Mesenchymal stem cell (in vitro differentiated cells and primary cell): Measurements from ENCODE around the gene CEP85.

Experiments
- DNase-seq: peaks from one replicate; pipeline ENCODE4 v3.0.0-alpha.2; 2013
- H2AFZ ChIP-seq: one replicate; pipeline ENCODE4 v1.6.1; 2013; ENCODE audit warnings: low read depth, mild to moderate bottlenecking, control low read depth, inconsistent platforms, low read length, moderate library complexity
- H2AK5ac ChIP-seq: 2 replicates; pipeline ENCODE4 v1.6.1; 2013; ENCODE audit warnings: low read length, moderate library complexity, mild to moderate bottlenecking, inconsistent platforms; ENCODE audit not compliant: severe bottlenecking
- H2BK120ac ChIP-seq: one replicate; pipeline ENCODE4 v1.6.1; 2013; ENCODE audit warnings: low read depth, mild to moderate bottlenecking, inconsistent platforms, low read length, moderate library complexity
- H2BK12ac ChIP-seq, 2 experiments: one replicate each; pipeline ENCODE4 v1.6.1; 2013; ENCODE audit warnings: inconsistent platforms in 2 of 2, low read length in 2 of 2, mild to moderate bottlenecking in 2 of 2, moderate library complexity in 2 of 2, control low read depth in 1 of 2
- H2BK15ac ChIP-seq: one replicate; pipeline ENCODE4 v1.6.1; 2013; ENCODE audit warnings: mild to moderate bottlenecking, low read depth, inconsistent platforms; ENCODE audit not compliant: poor library complexity, severe bottlenecking
- H2BK5ac ChIP-seq: 2 replicates; pipeline ENCODE4 v1.6.1; 2013; ENCODE audit warnings: low read depth, mild to moderate bottlenecking, low read length, control low read depth, inconsistent platforms; ENCODE audit not compliant: poor library complexity, severe bottlenecking
- H3K14ac ChIP-seq, 2 experiments: one replicate each; pipeline ENCODE4 v1.6.1; 2013; ENCODE audit warnings: inconsistent platforms in 2 of 2, low read length in 2 of 2, control low read depth in 1 of 2, mild to moderate bottlenecking in 1 of 2, moderate library complexity in 1 of 2
- H3K18ac ChIP-seq, 2 experiments: one replicate each; pipeline ENCODE4 v1.6.1; 2013; ENCODE audit warnings: inconsistent platforms in 2 of 2, low read length in 2 of 2, control low read depth in 1 of 2, low read depth in 1 of 2, mild to moderate bottlenecking in 1 of 2
- H3K23ac ChIP-seq, 2 experiments: one replicate each; pipeline ENCODE4 v1.6.1; 2013; ENCODE audit warnings: inconsistent platforms in 2 of 2, low read length in 2 of 2, mild to moderate bottlenecking in 2 of 2, moderate library complexity in 2 of 2, control low read depth in 1 of 2
- H3K27ac ChIP-seq: 2 replicates; pipeline ENCODE4 v1.5.1; 2013; ENCODE audit warnings: mild to moderate bottlenecking, moderate library complexity, low read length, control low read depth, inconsistent platforms; ENCODE audit not compliant: poor library complexity, severe bottlenecking
- H3K27me3 ChIP-seq, 2 experiments: 2 replicates each; pipeline versions ENCODE4 v1.6.1 to v1.7.0; 2013; ENCODE audit warnings: low read length in 2 of 2, mild to moderate bottlenecking in 2 of 2, moderate library complexity in 2 of 2, control low read depth in 1 of 2, inconsistent platforms in 1 of 2; ENCODE audit not compliant: control insufficient read depth in 1 of 2, insufficient read depth in 1 of 2
- H3K36me3 ChIP-seq, 2 experiments: 2 replicates each; pipeline versions ENCODE4 v1.6.1 to v1.7.0; 2013; ENCODE audit warnings: low read length in 2 of 2, control low read depth in 1 of 2, inconsistent platforms in 1 of 2, low read depth in 1 of 2, mild to moderate bottlenecking in 1 of 2; ENCODE audit not compliant: insufficient read depth in 2 of 2, control insufficient read depth in 1 of 2
- H3K4ac ChIP-seq, 2 experiments: one replicate each; pipeline ENCODE4 v1.6.1; 2013; ENCODE audit warnings: inconsistent platforms in 2 of 2, low read length in 2 of 2, mild to moderate bottlenecking in 2 of 2, moderate library complexity in 2 of 2, control low read depth in 1 of 2, low read depth in 1 of 2
- H3K4me1 ChIP-seq: 2 replicates; pipeline ENCODE4 v1.6.1; 2013; ENCODE audit warnings: low read depth, low read length, control low read depth; ENCODE audit not compliant: control insufficient read depth, insufficient read depth
- H3K4me2 ChIP-seq: 2 replicates; pipeline ENCODE4 v1.6.1; 2013; ENCODE audit warnings: low read length, mild to moderate bottlenecking, inconsistent platforms; ENCODE audit not compliant: poor library complexity, severe bottlenecking
- H3K4me3 ChIP-seq, 2 experiments: 2 replicates each; pipeline versions ENCODE4 v1.5.1 to v1.7.0; 2013; ENCODE audit warnings: low read length in 2 of 2, mild to moderate bottlenecking in 2 of 2, control low read depth in 1 of 2, low read depth in 1 of 2; ENCODE audit not compliant: insufficient read depth in 1 of 2
- H3K79me1 ChIP-seq: replicated peaks from 2 replicates; pipeline ENCODE4 v1.6.1; 2013; ENCODE audit warnings: mild to moderate bottlenecking, control low read depth, low read length, inconsistent platforms; ENCODE audit not compliant: poor library complexity, severe bottlenecking
- H3K9ac ChIP-seq: 2 replicates; pipeline ENCODE4 v1.7.0; 2013; ENCODE audit warnings: mild to moderate bottlenecking, low read length, moderate library complexity
- H3K9me3 ChIP-seq: 2 replicates; pipeline ENCODE4 v1.7.0; 2013; ENCODE audit warnings: mild to moderate bottlenecking, low read length; ENCODE audit not compliant: control insufficient read depth
- H4K8ac ChIP-seq: one replicate; pipeline ENCODE4 v1.6.1; 2013; ENCODE audit warnings: inconsistent platforms, mild to moderate bottlenecking, low read length, moderate library complexity
- H4K91ac ChIP-seq: one replicate; pipeline ENCODE4 v1.6.1; 2013; ENCODE audit warnings: mild to moderate bottlenecking, low read length, inconsistent platforms
- WGBS: methylation state at CpG from one replicate; pipeline ENCODE4 v1.1.7; 2013; ENCODE audit warnings: mixed read lengths; 5-methylcytosine and 5-hydroxymethylcytosine counted together

The CEP85 gene

DNA sequence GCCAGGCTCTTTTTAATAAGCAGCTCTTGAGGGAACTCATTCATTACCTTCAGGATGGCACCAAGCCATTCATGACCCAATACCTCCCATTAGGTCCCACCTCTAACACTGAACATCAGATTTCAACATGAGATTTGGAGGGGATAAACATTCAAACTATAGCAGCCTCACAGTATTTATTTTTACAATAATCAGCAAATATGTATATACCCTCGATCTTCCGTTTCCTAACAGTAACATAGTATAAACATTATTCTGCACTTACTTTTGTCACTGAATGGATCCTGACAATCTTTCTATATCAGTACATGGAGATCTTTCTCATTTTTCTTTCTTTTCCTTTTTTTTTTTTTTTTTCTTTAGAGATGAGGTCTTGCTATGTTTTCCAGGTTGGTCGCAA, 38.2 kb upstream of the CEP85 start:
- no peak overlapping the region for H3K18ac ChIP-seq
- H4K91ac ChIP-seq = no peak overlapping the region
- no peaks in the 10 kb centered on the region for H3K36me3 ChIP-seq
- H2BK15ac ChIP-seq = no peak overlapping the region
- no peak overlapping the region for H3K4me3 ChIP-seq
- H3K14ac ChIP-seq = no peak overlapping the region
- H3K4me2 ChIP-seq = no peak overlapping the region
- H3K23ac ChIP-seq = no peak overlapping the region
- no peak overlapping the region for H2AK5ac ChIP-seq
- H3K79me1 ChIP-seq = no peaks in the 10 kb centered on the region
- WGBS = 71% methylated on average over 2 of the region's 3 CpGs
- no peak for DNase-seq
- H2BK12ac ChIP-seq = no peak overlapping the region
- H3K9me3 ChIP-seq = no peaks in the 10 kb centered on the region
- H2AFZ ChIP-seq = no peak overlapping the region
- no peak overlapping the region for H2BK120ac ChIP-seq
- H3K27ac ChIP-seq = no peak overlapping the region
- H3K4me1 ChIP-seq = no peaks in the 10 kb centered on the region
- H3K9ac ChIP-seq = no peak overlapping the region
- H3K27me3 ChIP-seq = peaks cover 38 to 59% of the 10 kb centered on the region in 2 experiments
- H2BK5ac ChIP-seq = no peak overlapping the region
- H3K4ac ChIP-seq = no peak overlapping the region
- no peak overlapping the region for H4K8ac ChIP-seq

- Histone ChIP-seq H4K8ac (no peak overlapping the region), H2AFZ (no peak overlapping the region), H3K23ac (no peak overlapping the region), H3K4ac (no peak overlapping the region), H3K4me3 (no peak overlapping the region), H4K91ac (no peak overlapping the region), H3K14ac (no peak overlapping the region), H3K27me3 (peaks cover 44 to 63% of the 10 kb centered on the region in 2 experiments), H2BK120ac (no peak overlapping the region), H3K9me3 (no peaks in the 10 kb centered on the region), H3K4me1 (peaks cover 4% of the 10 kb centered on the region), H3K79me1 (no peaks in the 10 kb centered on the region), H2BK15ac (no peak overlapping the region), H3K4me2 (no peak overlapping the region), H3K9ac (no peak overlapping the region), H3K27ac (no peak overlapping the region), H3K36me3 (no peaks in the 10 kb centered on the region), H2AK5ac (no peak overlapping the region), H2BK12ac (no peak overlapping the region), H3K18ac (no peak overlapping the region), H2BK5ac (no peak overlapping the region)
- WGBS = 94% methylated on average over 2 of the region's 3 CpGs
- no peak for DNase-seq
Measured at GRCh38 chr1:26197301-26197700, 36.7 kb upstream of the CEP85 start.

GRCh38 chr1:26197813-26198212, 36.2 kb upstream of the CEP85 start:
- no peak overlapping the region for H4K8ac ChIP-seq
- H2BK15ac ChIP-seq = no peak overlapping the region

DNA sequence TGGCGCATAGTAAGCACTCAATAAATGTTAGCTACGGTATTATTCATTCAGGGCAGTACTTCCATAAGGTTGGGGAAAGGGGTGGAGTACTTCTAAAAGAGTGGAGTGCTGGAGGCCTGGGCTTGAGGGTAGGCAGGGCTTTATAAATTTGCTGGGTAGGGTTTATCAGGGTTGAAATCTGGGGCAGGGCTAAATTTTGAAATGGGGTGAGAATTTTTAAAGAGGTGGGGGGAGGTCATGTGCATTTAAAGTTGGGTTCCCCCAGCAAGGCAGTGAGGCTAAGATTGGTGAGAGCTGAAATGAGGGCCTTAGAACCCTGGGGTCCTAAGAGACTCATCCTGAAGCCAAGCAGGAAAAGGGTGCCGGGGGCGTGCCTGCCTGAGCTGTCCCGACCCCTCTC, 33.6 kb upstream of the CEP85 start:
- no peak overlapping the region for H3K14ac ChIP-seq
- H2BK5ac ChIP-seq = no peak overlapping the region
- no peak overlapping the region for H3K23ac ChIP-seq
- H4K91ac ChIP-seq = no peak overlapping the region
- H3K18ac ChIP-seq = no peak overlapping the region
- H3K27ac ChIP-seq = no peak overlapping the region
- no peak overlapping the region for H2AK5ac ChIP-seq
- WGBS = 92% methylated on average over 5 of the region's 5 CpGs
- H3K36me3 ChIP-seq = no peaks in the 10 kb centered on the region
- H3K27me3 ChIP-seq = peaks cover 54 to 74% of the 10 kb centered on the region in 2 experiments
- no peak overlapping the region for H2BK12ac ChIP-seq
- no peaks in the 10 kb centered on the region for H3K9me3 ChIP-seq
- DNase-seq = no peak
- H3K9ac ChIP-seq = no peak overlapping the region
- no peak overlapping the region for H3K4ac ChIP-seq
- H3K4me2 ChIP-seq = no peak overlapping the region
- H2AFZ ChIP-seq = no peak overlapping the region
- no peaks in the 10 kb centered on the region for H3K79me1 ChIP-seq
- H2BK15ac ChIP-seq = no peak overlapping the region
- H3K4me3 ChIP-seq = no peak overlapping the region
- no peak overlapping the region for H2BK120ac ChIP-seq
- peaks cover 4% of the 10 kb centered on the region for H3K4me1 ChIP-seq
- no peak overlapping the region for H4K8ac ChIP-seq

More at GRCh38 chr1:26197813-26198212, 36.2 kb upstream of the CEP85 start:
- no peak overlapping the region for H2BK5ac ChIP-seq
- peaks cover 49 to 68% of the 10 kb centered on the region in 2 experiments for H3K27me3 ChIP-seq
- H3K4me1 ChIP-seq = peaks cover 4% of the 10 kb centered on the region
- H4K91ac ChIP-seq = no peak overlapping the region
- 93% methylated on average over 10 of the region's 11 CpGs for WGBS
- no peak overlapping the region for H3K4me3 ChIP-seq
- no peak overlapping the region for H3K27ac ChIP-seq
- H3K4me2 ChIP-seq = no peak overlapping the region
- no peak overlapping the region for H3K14ac ChIP-seq
- no peaks in the 10 kb centered on the region for H3K9me3 ChIP-seq
- no peak overlapping the region for H3K18ac ChIP-seq
- no peak overlapping the region for H2BK12ac ChIP-seq
- H2AFZ ChIP-seq = no peak overlapping the region
- no peaks in the 10 kb centered on the region for H3K36me3 ChIP-seq
- no peak for DNase-seq
- no peak overlapping the region for H3K23ac ChIP-seq
- H2AK5ac ChIP-seq = no peak overlapping the region
- H3K9ac ChIP-seq = no peak overlapping the region
- no peak overlapping the region for H3K4ac ChIP-seq
- H3K79me1 ChIP-seq = no peaks in the 10 kb centered on the region
- H2BK120ac ChIP-seq = no peak overlapping the region
